H54 (cell line): ENCODE results near the gene SLCO1C1.
"Not testable (repeated sequence)": the region's sequence is repeated elsewhere in the genome, so short reads cannot be mapped to it uniquely, and the experiment has no call there.

Source experiments
- DNase-seq: peaks from one replicate; pipeline ENCODE4 v3.0.0; 2011; ENCODE audit warnings: low spot score, mixed read lengths; ENCODE audit not compliant: insufficient read length
- FAIRE-seq: peaks from 3 replicates; lab custom pipeline; 2011; peaks lifted over from hg19 to GRCh38; lab: Jason Lieb, UNC
- POLR2A ChIP-seq: IDR thresholded peaks from 2 replicates; pipeline ENCODE4 v1.6.1; 2011; ENCODE audit warnings: low read depth, mild to moderate bottlenecking, low read length

The SLCO1C1 gene

DNA sequence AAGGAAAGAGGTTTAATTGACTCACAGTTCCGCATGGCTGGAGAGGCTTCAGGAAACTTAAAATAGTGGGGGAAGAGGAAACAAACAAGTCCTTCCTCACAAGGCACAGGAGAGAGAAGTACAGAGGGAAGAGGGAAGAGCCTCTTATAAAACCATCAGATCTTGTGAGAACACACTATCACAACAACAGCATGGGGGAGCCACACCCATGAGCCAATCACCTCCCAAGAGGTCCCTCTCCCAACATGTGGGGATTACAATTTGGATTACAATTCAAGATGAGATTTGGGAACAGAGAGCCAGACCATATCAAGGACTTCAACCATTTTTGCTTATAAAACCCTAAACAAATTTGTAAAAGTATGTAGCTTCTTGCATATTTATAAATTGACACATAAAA lies 45.8 kb downstream of the SLCO1C1 start:
- FAIRE-seq, result no peak
- no peak for TF ChIP-seq POLR2A
- DNase-seq, result no peak

DNA sequence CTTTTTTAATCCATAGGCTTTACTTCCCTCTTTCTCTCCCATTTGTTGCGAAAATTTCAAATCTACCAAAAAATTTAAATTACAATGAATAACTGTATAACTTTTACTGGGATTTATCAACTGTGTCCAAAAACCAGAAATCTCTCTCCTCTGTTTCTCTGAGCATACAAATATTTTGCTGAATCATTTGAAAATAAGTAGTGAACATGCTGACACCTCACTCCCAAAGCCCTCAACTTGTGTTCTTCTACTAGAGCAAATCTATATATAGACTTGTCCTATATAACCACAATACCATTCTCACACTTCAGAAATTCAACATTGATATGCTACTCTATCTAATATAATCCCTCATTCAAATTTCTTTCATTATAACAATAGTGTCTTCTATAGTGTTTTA lies 53.1 kb downstream of the SLCO1C1 start:
- DNase-seq (no peak), FAIRE-seq (no peak)
- no peak for TF ChIP-seq POLR2A

DNA sequence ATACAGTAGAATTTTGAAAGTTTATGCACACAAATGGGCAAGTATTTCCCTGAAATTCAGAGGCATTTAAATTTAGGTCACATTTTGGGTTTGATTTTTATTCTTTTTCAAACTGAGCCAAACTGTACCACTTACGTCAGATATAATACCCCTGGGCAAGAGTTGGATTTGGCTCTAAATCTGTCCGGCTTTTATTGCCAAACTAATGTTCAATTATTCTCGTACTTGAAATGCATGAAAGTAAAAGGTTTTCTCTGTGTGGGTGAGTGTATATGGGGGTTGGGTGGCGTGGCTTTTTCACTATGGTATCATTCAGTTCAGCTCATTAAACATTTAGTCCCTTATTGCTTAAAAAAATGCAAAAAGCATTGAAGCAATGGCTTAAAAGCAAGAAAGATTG lies 55.9 kb downstream of the SLCO1C1 start:
- no peak for DNase-seq
- FAIRE-seq, result no peak
- no peak for TF ChIP-seq POLR2A

DNA sequence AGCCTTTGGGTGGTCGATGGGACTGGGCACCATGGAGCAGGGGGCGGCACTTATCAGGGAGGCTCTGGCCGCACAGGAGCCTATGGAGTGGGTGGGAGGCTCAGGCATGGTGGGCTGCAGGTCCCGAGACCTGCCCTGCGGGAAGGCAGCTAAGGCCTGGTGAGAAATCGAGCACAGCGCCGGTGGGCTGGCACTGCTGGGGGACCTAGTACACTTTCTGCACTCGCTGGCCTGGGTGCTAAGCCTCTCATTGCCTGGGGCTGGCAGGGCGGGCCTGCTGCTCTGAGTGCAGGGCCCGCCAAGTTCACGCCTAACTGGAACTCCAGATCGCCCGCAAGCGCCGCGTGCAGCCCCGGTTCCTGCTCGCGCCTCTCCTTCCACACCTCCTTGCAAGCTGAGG lies 82.3 kb downstream of the SLCO1C1 start:
- no peak for DNase-seq
- no peak for TF ChIP-seq POLR2A
- no peak for FAIRE-seq

GRCh38 chr12:20778969-20779368 lies 83.8 kb downstream of the SLCO1C1 start:
- no peak for TF ChIP-seq POLR2A
- no peak for DNase-seq
- no peak for FAIRE-seq

DNA sequence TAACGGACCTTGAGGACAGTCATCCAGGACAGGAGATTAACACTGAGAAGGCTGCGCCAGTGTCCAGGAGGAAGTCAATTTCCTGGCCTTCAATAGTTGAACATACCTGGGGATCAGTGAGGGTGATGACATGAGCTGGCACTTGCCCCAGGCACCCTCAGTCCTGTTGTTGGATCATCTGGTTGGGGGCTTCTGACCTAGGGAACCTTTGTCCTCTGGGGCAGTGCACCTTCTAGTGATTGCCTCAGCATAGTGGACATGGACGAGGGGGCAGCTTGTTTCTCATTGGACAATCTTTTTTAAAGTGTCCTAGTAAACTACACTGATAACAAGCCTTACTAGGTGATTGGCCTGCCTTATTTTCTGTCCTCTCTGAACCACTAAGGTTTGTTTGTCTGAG lies 84.8 kb downstream of the SLCO1C1 start:
- DNase-seq, FAIRE-seq: not testable (repeated sequence)

DNA sequence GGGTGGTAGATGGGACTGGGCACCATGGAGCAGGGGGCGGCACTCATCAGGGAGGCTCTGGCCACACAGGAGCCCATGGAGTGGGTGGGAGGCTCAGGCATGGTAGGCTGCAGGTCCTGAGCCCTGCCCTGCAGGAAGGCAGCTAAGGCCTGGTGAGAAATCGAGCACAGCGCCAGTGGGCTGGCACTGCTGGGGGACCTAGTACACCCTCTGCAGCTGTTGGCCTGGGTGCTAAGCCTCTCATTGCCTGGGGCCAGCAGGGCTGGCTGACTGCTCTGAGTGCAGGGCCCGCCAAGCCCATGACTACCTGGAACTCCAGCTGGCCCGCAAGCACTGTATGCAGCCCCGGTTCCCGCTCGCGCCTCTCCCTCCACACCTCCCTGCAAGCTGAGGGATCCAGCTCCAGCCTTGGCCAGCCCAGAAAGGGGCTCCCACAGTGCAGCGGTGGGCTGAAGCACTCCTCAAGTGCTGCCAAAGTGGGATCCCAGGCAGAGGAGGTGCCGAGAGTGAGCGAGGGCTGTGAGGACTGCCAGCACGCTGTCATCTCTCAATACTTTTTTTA lies 88.7 kb downstream of the SLCO1C1 start:
- FAIRE-seq, DNase-seq: not testable (repeated sequence)

- no peak for TF ChIP-seq POLR2A
- FAIRE-seq (no peak), DNase-seq (no peak)
Measured at GRCh38 chr12:20792971-20793370, 97.8 kb downstream of the SLCO1C1 start.

DNA sequence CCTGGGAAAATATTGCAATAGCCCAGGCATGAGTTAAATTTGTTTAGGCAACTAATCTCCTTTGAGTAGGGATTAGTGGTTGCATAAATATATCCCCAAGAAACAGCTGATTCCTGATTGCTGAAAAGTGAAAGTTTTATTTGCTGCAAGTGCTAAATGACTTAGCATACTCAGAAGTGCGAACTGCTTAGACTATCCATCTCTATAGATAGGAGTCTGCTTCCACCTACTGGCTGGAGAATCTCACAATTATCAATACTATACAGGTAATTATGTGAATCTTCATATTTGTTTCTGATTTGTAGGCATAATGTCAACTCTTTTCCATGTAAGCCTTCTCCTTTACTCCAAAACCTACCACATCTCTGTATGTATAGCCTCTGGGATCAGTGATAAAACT lies 103.4 kb downstream of the SLCO1C1 start:
- TF ChIP-seq POLR2A, result no peak
- no peak for FAIRE-seq
- DNase-seq, result no peak

GRCh38 chr12:20800160-20800559 lies 105.0 kb downstream of the SLCO1C1 start:
- DNase-seq, result no peak
- no peak for FAIRE-seq
- TF ChIP-seq POLR2A, result no peak

GRCh38 chr12:20801035-20801434 lies 105.9 kb downstream of the SLCO1C1 start:
- DNase-seq, result no peak
- FAIRE-seq, result no peak
- TF ChIP-seq POLR2A, result no peak
